Measurements from ENCODE around the gene MYO9A. TPM values are rescaled to one million over a fixed set of nuclear protein-coding genes. Genes with fewer than 3 reads are reported as not detected.

The MYO9A gene
- total and polyA plus RNA-seq, 10 of the 15 experiments (the other 5 are each of a cell fraction or from before 2014, with no cell fraction given), result 3.3 to 25.3 (median 12.2) TPM

- TF ChIP-seq MLLT1 (IDR thresholded peaks at IDR 0.05) (no peak), SMARCA5 (IDR thresholded peaks at IDR 0.05) (no peak), ESRRA (IDR thresholded peaks at IDR 0.05; ENCODE audit: low read length) (no peak), NKRF (conservative IDR thresholded peaks at IDR 0.05) (no peak), CBX5 (IDR thresholded peaks at IDR 0.05; ENCODE audit: low read depth) (no peak), GATAD2B (conservative IDR thresholded peaks at IDR 0.05; ENCODE audit: low read depth) (no peak)
These were observed 326.0 kb downstream of the MYO9A start (continued) for GRCh38 chr15:71791975-71792374.

- no peak overlapping the region for H3K9ac ChIP-seq (ENCODE audit: control insufficient read depth, insufficient read depth, low read length)
- DNase-seq (ENCODE audit: low read depth, low spot score), result no peak
- no peaks in the 10 kb centered on the region for H3K9me3 ChIP-seq (replicated peaks; ENCODE audit: control insufficient read depth, insufficient read depth, low read length)
- ATAC-seq, result no peak
- peaks cover 0 to 1% of the 10 kb centered on the region in 2 experiments; a peak in 1 of 4 replicates for H3K27me3 ChIP-seq (replicated peaks in 1 of 2; ENCODE audit: control insufficient read depth in 2 of 2, insufficient read depth in 2 of 2, low read length in 1 of 2)
- in situ Hi-C loops (cut with MboI) (no loop called here), intact Hi-C loops (cut with micrococcal nuclease; ENCODE audit: unreplicated experiment) (no loop called here)
- H2AFZ ChIP-seq (ENCODE audit: control insufficient read depth, low read depth, low read length), result no peak overlapping the region
- POLR2A ChIA-PET, result no interaction called here
- H4K20me1 ChIP-seq (ENCODE audit: control insufficient read depth, insufficient read depth), result no peaks in the 10 kb centered on the region
- H3K4me2 ChIP-seq (ENCODE audit: control insufficient read depth, insufficient read depth), result no peak overlapping the region
- CTCF ChIA-PET, result interaction anchor here (1.4 kb wide), 1 partner anchor 367 kb away, joined by 5 read pairs; no protein-coding TSS in a partner anchor
- TF ChIP-seq CBX5 (IDR thresholded peaks at IDR 0.05; ENCODE audit: low read depth), result no peak
- H3K4me3 ChIP-seq, result no peak overlapping the region
- FAIRE-seq, result no peak
- H3K79me2 ChIP-seq (ENCODE audit: control insufficient read depth, insufficient read depth, low read length), result no peaks in the 10 kb centered on the region
- no TSS peak for BruUV-seq (replicated peaks)
- 57% methylated on average over 9 of the region's 10 CpGs for WGBS (ENCODE audit: insufficient coverage, insufficient replicate concordance, low lambda C conversion rate, missing lambda C conversion rate)
- RAD21 ChIA-PET (ENCODE audit: unreplicated experiment), result interaction anchor here (1.3 kb wide), 1 partner anchor 367 kb away, joined by 3 read pairs; no protein-coding TSS in a partner anchor
- no peaks in the 10 kb centered on the region for H3K36me3 ChIP-seq (ENCODE audit: control insufficient read depth in 2 of 2, insufficient read depth in 2 of 2, low read length in 1 of 2)
- SMC1A ChIA-PET (ENCODE audit: uncharacterized antibody, unreplicated experiment), result interaction anchor here (0.6 to 1.2 kb wide), 2 partner anchors 12 to 367 kb away, joined by 3 read pairs; no protein-coding TSS in a partner anchor
- H3K4me1 ChIP-seq (ENCODE audit: control insufficient read depth, insufficient read depth, low read length), result peaks cover 7% of the 10 kb centered on the region
- H3K27ac ChIP-seq (ENCODE audit: control insufficient read depth, insufficient read depth), result no peak overlapping the region
These were observed 327.9 kb downstream of the MYO9A start for GRCh38 chr15:71790081-71790480.

All from GM12878 (cell line).